ENCODE measurements around the gene GPRIN3. TPM values are rescaled to one million over a fixed set of nuclear protein-coding genes. Genes with fewer than 3 reads are reported as not detected.

Gene GPRIN3
- total and polyA plus RNA-seq, 10 of the 15 experiments (the other 5 are each of a cell fraction or from before 2014, with no cell fraction given): under 0.01 to 0.05 (median 0.01) TPM; not detected in 6

- TF ChIP-seq, protein P1, sequence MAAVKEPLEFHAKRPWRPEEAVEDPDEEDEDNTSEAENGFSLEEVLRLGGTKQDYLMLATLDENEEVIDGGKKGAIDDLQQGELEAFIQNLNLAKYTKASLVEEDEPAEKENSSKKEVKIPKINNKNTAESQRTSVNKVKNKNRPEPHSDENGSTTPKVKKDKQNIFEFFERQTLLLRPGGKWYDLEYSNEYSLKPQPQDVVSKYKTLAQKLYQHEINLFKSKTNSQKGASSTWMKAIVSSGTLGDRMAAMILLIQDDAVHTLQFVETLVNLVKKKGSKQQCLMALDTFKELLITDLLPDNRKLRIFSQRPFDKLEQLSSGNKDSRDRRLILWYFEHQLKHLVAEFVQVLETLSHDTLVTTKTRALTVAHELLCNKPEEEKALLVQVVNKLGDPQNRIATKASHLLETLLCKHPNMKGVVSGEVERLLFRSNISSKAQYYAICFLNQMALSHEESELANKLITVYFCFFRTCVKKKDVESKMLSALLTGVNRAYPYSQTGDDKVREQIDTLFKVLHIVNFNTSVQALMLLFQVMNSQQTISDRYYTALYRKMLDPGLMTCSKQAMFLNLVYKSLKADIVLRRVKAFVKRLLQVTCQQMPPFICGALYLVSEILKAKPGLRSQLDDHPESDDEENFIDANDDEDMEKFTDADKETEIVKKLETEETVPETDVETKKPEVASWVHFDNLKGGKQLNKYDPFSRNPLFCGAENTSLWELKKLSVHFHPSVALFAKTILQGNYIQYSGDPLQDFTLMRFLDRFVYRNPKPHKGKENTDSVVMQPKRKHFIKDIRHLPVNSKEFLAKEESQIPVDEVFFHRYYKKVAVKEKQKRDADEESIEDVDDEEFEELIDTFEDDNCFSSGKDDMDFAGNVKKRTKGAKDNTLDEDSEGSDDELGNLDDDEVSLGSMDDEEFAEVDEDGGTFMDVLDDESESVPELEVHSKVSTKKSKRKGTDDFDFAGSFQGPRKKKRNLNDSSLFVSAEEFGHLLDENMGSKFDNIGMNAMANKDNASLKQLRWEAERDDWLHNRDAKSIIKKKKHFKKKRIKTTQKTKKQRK (IDR thresholded peaks at IDR 0.05; ENCODE audit: low read depth, low read length): no peak
- TF ChIP-seq SPI1 (IDR thresholded peaks at IDR 0.05; ENCODE audit: borderline replicate concordance, insufficient read depth, low read depth, low read length): no peak
- TF ChIP-seq POLR2A (IDR thresholded peaks at IDR 0.05; ENCODE audit: low read depth, low read length): no peak
- no peak for TF ChIP-seq KLF5 (IDR thresholded peaks at IDR 0.05; ENCODE audit: partially characterized antibody)
- TF ChIP-seq, protein P2, sequence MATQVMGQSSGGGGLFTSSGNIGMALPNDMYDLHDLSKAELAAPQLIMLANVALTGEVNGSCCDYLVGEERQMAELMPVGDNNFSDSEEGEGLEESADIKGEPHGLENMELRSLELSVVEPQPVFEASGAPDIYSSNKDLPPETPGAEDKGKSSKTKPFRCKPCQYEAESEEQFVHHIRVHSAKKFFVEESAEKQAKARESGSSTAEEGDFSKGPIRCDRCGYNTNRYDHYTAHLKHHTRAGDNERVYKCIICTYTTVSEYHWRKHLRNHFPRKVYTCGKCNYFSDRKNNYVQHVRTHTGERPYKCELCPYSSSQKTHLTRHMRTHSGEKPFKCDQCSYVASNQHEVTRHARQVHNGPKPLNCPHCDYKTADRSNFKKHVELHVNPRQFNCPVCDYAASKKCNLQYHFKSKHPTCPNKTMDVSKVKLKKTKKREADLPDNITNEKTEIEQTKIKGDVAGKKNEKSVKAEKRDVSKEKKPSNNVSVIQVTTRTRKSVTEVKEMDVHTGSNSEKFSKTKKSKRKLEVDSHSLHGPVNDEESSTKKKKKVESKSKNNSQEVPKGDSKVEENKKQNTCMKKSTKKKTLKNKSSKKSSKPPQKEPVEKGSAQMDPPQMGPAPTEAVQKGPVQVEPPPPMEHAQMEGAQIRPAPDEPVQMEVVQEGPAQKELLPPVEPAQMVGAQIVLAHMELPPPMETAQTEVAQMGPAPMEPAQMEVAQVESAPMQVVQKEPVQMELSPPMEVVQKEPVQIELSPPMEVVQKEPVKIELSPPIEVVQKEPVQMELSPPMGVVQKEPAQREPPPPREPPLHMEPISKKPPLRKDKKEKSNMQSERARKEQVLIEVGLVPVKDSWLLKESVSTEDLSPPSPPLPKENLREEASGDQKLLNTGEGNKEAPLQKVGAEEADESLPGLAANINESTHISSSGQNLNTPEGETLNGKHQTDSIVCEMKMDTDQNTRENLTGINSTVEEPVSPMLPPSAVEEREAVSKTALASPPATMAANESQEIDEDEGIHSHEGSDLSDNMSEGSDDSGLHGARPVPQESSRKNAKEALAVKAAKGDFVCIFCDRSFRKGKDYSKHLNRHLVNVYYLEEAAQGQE (IDR thresholded peaks at IDR 0.05; ENCODE audit: low read depth, low read length): no peak
These were observed 86.3 kb downstream of the GPRIN3 start (continued) for GRCh38 chr4:89221167-89221867.
